Kasumi-1 (cell line): ENCODE measurements around the gene EDAR.

Source experiments
- DNase-seq, 2 experiments: peaks; one replicate each; lab custom pipeline; 2025; lab: John Stamatoyannopoulos, UW

EDAR gene

DNA sequence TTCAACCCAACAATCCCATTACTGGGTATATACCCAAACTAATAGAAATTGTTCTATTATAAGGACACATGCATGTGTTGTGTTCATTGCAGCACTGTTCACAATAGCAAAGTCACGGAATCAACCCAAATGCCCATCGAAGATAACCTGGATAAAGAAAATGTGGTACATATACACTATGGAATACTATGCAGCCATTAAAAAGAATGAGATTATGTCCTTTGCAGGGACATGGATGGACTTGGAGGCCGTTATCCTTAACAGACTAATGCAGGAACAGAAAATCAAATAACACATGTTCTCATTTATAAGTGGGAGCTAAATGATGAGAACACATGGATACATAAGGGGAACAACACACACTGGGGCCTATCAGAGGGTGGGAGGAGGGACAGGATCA lies 136.6 kb downstream of the EDAR start:
- no peak for DNase-seq

DNA sequence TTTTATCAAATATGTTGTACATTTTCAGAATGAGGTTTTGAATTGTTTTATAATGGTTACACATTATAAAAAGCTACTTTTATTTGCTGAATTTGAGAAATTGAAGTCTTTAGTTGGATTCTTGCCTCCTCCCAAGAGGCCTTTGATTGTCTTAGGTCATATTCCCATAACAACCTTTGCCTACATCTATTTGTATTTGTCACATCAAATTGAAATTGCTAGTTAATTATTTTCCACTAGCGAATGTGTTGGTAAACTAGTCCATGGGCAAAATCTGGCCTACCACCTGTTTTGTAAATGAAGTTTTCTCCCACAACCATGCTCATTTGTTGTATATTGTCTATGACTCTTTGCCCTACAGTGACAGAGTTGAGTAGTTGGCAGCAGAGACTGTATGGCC lies 142.0 kb downstream of the EDAR start:
- DNase-seq, result no peak

DNA sequence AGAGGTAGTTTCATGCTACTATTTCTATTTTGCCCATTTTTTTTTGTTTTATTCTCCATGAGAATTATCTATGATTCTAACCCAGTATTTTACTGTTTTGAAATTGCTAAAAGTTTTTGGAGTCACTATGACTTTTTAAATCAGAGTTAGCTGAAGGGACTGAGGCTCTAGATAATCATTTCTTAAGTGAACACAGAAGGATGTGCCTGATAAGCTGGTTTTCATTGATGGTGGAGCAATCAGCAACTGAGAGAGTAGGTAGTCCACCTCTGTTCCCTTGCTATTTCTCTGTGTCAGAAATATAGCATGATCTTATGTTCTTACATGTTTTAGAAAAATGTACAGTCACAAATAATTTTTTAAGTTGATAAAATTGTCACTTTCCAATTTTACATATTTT lies 143.1 kb downstream of the EDAR start:
- DNase-seq, result no peak
